IPS-11a (cell line): ENCODE results near the gene OPTN.
A peak's percentile ranks its signal among the peaks of the same experiment; 100 is the strongest.
"Not testable (repeated sequence)": the region's sequence is repeated elsewhere in the genome, so short reads cannot be mapped to it uniquely, and the experiment has no call there.

Source experiments
- H3K4me3 ChIP-seq: one replicate; pipeline ENCODE4 v1.5.1; 2013; ENCODE audit warnings: low read depth, low read length, control low read depth

The OPTN gene

DNA sequence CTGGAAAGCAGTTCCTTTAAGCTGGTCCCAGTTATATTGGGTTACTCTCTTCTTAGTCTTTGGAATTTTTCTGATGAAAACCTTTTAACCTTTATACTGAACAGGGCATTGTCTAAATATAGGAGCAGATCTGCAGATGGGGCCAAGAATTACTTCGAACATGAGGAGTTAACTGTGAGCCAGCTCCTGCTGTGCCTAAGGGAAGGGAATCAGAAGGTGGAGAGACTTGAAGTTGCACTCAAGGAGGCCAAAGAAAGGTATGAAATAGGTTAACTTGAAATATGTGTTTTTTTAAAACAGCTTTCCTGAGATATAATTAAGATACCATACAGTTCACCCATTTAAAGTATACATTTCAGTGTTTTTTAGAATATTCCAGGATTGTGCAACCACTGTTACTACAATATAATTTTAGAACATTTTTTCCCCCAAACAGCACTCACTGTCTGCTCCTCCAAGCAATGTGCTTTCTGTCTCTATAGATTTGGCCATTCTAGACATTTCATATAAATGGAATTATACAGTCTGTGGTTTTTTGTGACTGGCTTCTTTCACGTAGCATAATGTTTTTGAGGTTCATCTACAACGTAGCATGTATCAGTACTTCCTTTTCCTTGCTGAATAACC lies 18.9 kb downstream of the OPTN start:
- no peak overlapping the region for H3K4me3 ChIP-seq

DNA sequence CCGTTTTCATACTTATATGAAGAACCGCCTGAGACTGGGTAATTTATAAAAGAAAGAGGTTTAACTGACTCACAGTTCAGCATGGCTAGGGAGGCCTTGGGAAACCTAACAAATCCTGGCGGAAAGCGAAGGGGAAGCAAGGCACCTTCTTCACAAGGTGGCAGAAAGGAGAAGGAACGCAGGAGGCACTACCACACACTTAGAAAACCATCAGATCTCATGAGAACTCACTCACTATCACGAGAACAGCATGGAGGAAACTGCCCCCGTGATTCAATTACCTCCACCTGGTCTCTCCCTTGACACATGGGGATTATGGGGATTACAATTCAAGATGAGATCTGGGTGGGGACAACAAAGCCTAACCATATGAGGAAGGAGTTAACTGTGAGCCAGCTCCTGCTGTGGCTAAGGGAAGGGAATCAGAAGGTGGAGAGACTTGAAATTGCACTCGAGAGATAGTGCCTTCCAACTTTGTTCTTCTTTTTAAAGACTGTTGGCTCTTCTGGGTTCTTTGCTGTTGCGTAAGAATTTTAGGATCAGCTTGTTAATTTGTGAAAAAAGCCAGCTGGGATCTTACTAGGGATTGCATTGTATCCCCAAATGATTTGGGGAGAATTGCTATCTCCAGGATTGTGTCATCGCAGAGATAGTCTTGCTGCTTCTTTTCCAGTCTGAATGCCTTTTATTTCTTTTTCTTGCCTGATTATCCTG lies 21.0 kb downstream of the OPTN start:
- no peak overlapping the region for H3K4me3 ChIP-seq

- H3K4me3 ChIP-seq = no peak overlapping the region
These were observed 21.5 kb downstream of the OPTN start for GRCh38 chr10:13121500-13121854.

DNA sequence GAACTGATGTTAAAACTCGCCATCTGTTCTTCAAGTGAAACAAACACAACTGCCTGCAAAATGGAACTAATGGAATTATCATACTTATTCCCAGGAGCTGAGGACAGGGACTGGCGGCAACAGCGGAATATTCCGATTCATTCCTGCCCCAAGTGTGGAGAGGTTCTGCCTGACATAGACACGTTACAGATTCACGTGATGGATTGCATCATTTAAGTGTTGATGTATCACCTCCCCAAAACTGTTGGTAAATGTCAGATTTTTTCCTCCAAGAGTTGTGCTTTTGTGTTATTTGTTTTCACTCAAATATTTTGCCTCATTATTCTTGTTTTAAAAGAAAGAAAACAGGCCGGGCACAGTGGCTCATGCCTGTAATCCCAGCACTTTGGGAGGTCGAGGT lies 36.7 kb downstream of the OPTN start:
- H3K4me3 ChIP-seq = no peak overlapping the region

- no peak overlapping the region for H3K4me3 ChIP-seq
These were observed 39.2 kb downstream of the OPTN start for GRCh38 chr10:13139150-13139549.

DNA sequence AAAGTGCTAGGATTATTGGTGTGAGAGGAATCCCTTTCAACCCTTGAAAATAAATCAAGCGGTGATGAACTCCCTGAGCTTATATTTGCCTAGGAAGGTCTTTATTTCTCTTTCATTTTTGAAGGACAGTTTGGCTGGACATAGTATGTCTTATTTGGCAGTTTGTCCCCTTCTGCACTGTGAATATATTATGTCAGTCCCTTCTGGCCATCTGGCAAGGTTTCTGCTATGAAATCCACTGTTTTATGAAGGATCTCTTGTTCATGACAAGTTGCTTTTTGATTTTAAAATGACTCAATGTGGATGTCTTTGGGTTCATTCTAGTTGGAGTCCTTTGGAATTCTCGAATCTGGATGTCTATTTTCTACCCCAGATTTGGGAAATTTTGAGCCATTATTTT lies 39.7 kb downstream of the OPTN start:
- no peak overlapping the region for H3K4me3 ChIP-seq

GRCh38 chr10:13140627-13141190 lies 40.7 kb downstream of the OPTN start:
- no peak overlapping the region for H3K4me3 ChIP-seq

- H3K4me3 ChIP-seq = no peak overlapping the region
These were observed 43.8 kb downstream of the OPTN start for GRCh38 chr10:13143766-13144165.

DNA sequence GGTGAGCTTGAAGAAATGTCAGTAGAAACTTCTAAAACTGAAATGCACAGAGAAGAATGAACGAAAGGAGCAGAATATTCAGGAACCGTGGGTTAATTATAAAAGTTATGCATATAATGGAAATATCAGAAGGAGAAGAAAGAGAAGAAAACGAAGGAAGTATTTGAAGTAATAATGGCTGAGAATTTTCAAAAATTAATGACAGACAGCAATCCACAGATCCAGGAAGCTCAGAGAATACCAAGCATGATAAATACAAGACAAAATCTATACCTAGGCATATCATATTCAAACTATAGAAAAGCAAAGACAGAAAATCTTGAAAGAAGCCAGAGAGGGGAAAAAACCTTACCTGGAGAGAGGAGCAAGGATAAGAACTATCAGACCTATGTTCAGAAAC lies 44.9 kb downstream of the OPTN start:
- no peak overlapping the region for H3K4me3 ChIP-seq

GRCh38 chr10:13146379-13146778 lies 46.4 kb downstream of the OPTN start:
- H3K4me3 ChIP-seq = no peak overlapping the region

- H3K4me3 ChIP-seq = no peak overlapping the region
These were observed 47.2 kb downstream of the OPTN start for GRCh38 chr10:13147161-13147560.

- no peak overlapping the region for H3K4me3 ChIP-seq
These were observed 52.3 kb downstream of the OPTN start for GRCh38 chr10:13152296-13152695.

DNA sequence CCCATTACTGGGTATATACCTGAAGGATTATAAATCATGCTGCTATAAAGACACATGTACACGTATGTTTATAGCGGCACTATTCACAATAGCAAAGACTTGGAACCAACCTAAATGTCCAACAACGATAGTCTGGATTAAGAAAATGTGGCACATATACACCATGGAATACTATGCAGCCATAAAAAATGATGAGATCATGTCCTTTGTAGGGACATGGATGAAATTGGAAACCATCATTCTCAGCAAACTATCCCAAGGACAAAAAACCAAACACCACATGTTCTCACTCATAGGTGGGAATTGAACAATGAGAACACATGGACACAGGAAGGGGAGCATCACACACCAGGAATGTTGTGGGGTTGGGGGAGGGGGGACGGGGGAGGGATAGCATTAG lies 55.9 kb downstream of the OPTN start:
- not testable (repeated sequence) for H3K4me3 ChIP-seq

GRCh38 chr10:13158401-13158800 lies 58.4 kb downstream of the OPTN start:
- H3K4me3 ChIP-seq = no peak overlapping the region

- H3K4me3 ChIP-seq = peak within 1 kb of the TSS; percentile 89
These were observed 61.2 kb downstream of the OPTN start, which contains the start of gene MCM10 for GRCh38 chr10:13160934-13161856. Gene MCM10 (plus strand): TSS chr10:13161558. CDS start chr10:13164203, 2,645 bp downstream.

GRCh38 chr10:13161857-13162271 lies 61.9 kb downstream of the OPTN start:
- H3K4me3 ChIP-seq = peak overlapping the region; percentile 89

DNA sequence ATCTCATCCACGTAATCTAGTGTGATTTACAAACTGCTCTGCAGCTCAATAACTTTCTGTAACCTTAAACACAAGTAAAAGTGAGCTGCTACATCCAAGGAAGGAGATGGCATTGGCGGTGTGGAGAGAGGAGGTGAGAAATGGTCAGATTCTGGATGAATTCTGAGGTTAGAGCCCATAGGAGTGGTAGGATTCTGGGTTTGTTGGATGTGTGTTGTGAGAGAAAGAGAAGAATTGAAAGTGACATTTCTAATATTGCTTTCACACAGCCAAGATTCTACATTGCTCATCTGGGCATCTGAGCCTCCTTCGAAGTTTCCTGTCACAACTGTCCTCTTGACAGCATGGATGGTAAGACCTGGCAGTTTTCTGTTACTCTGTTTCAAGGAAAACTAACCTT lies 63.9 kb downstream of the OPTN start:
- no peak overlapping the region for H3K4me3 ChIP-seq

GRCh38 chr10:13165177-13165576 lies 65.2 kb downstream of the OPTN start:
- H3K4me3 ChIP-seq = no peak overlapping the region

- no peak overlapping the region for H3K4me3 ChIP-seq
These were observed 67.6 kb downstream of the OPTN start for GRCh38 chr10:13167568-13167967.

GRCh38 chr10:13168781-13169180 lies 68.8 kb downstream of the OPTN start:
- no peak overlapping the region for H3K4me3 ChIP-seq

- no peak overlapping the region for H3K4me3 ChIP-seq
These were observed 73.7 kb downstream of the OPTN start for GRCh38 chr10:13173616-13174015.
